Measurements from ENCODE around the gene CNTN5. TPM values are rescaled to one million over a fixed set of nuclear protein-coding genes. Genes with fewer than 3 reads are reported as not detected.

Gene CNTN5
- not detected in 2 replicates for total RNA-seq (2013; cell fraction: nucleolus; rRNA removed)
- total RNA-seq (2014; rRNA removed) = not detected in 2 replicates
- total RNA-seq (2014; rRNA removed; fragmentation: Illumina TruSeq; extraction: Trizol) = not detected in 2 replicates
- total RNA-seq (2021) = not detected in 2 replicates
- polyA plus RNA-seq (2011; ENCODE audit: low read depth) = not detected
- 0.01 TPM in 1 of 2 replicates, not detected in the other for polyA plus RNA-seq (2011; rRNA removed)
- not detected in 2 replicates for polyA plus RNA-seq (2011; cell fraction: cytosol; rRNA removed)
- 0.04 TPM in 1 of 2 replicates, not detected in the other for polyA plus RNA-seq (2011; cell fraction: nucleus; rRNA removed)
- not detected in 2 replicates for polyA plus RNA-seq (2012)
- not detected in 2 replicates for polyA plus RNA-seq (2014; fragmentation: Illumina TruSeq; extraction: Trizol)
- not detected for polyA plus RNA-seq (2014; fragmentation: Nextera tagmentation; extraction: Ambion mirVana)
- polyA plus RNA-seq (2014; rRNA removed) = not detected in 2 replicates
- polyA plus RNA-seq (2016; fragmentation: Nextera tagmentation; extraction: Ambion mirVana) = not detected
- polyA minus RNA-seq (2011; rRNA and poly(A)+ RNA removed) = 0.05 TPM in 1 of 2 replicates, not detected in the other
- not detected in 2 replicates for polyA minus RNA-seq (2011; cell fraction: cytosol; rRNA and poly(A)+ RNA removed)
- polyA minus RNA-seq (2011; cell fraction: nucleus; rRNA and poly(A)+ RNA removed) = 0.12 TPM in 1 of 2 replicates, not detected in the other
- percentile 0 among the genes with signal in this experiment for Bru-seq, nascent RNA
- BruChase-seq, experiment 1, labeled RNA remaining after a 6-hour chase = percentile 1 among the genes with signal in this experiment
- BruChase-seq, experiment 2, labeled RNA remaining after a 2-hour chase = percentile 1 among the genes with signal in this experiment
- long read RNA-seq, experiment 1 = 0 reads
- long read RNA-seq, experiment 2, partial matches to known transcripts = 0 of 4 reads
- long read RNA-seq, experiment 2, other reads (novel, unspliced or antisense) = 4 of 4 reads

GRCh38 chr11:99020352-99021225, at the start of gene CNTN5:
CNTN5 (plus strand) TSS chr11:99020949.
- FAIRE-seq (no peak), ATAC-seq (peak; percentile 57), DNase-seq (ENCODE audit: low read depth, low spot score) (no peak)
- no TSS peak for BruUV-seq (replicated peaks)
- no peaks in the 10 kb centered on the region for H3K79me2 ChIP-seq (ENCODE audit: control insufficient read depth, insufficient read depth, low read length)
- POLR2A ChIA-PET = no interaction called here
- no peak within 1 kb of the TSS for H2AFZ ChIP-seq (ENCODE audit: control insufficient read depth, low read depth, low read length)
- H3K27me3 ChIP-seq (replicated peaks in 1 of 2; ENCODE audit: control insufficient read depth in 2 of 2, insufficient read depth in 2 of 2, low read length in 1 of 2) = no peaks in the 10 kb centered on the region; a peak in 1 of 4 replicates
- CTCF ChIA-PET = no interaction called here
- RAD21 ChIA-PET (ENCODE audit: unreplicated experiment) = no interaction called here
- H3K4me1 ChIP-seq (ENCODE audit: control insufficient read depth, insufficient read depth, low read length) = no peaks in the 10 kb centered on the region
- H3K36me3 ChIP-seq (ENCODE audit: control insufficient read depth in 2 of 2, insufficient read depth in 2 of 2, low read length in 1 of 2) = no peaks in the 10 kb centered on the region
- H3K9ac ChIP-seq (ENCODE audit: control insufficient read depth, insufficient read depth, low read length) = no peak within 1 kb of the TSS
- 15% methylated on average over 38 of the region's 57 CpGs for WGBS (ENCODE audit: insufficient coverage, insufficient replicate concordance, low lambda C conversion rate, missing lambda C conversion rate)
- no peaks in the 10 kb centered on the region for H3K9me3 ChIP-seq (replicated peaks; ENCODE audit: control insufficient read depth, insufficient read depth, low read length)
- intact Hi-C loops (cut with micrococcal nuclease; ENCODE audit: unreplicated experiment) = loop anchor here (10.0 kb wide), 1 partner anchor 714 kb away; no protein-coding TSS in a partner anchor
- in situ Hi-C loops (cut with MboI) = loop anchor here (25.0 kb wide), 1 partner anchor 1408 kb away; no protein-coding TSS in a partner anchor
- H3K4me3 ChIP-seq = no peak within 1 kb of the TSS
- no peaks in the 10 kb centered on the region; the same call in 1 of the 2 replicates for H4K20me1 ChIP-seq (ENCODE audit: control insufficient read depth, insufficient read depth)
- SMC1A ChIA-PET (ENCODE audit: uncharacterized antibody, unreplicated experiment) = no interaction called here
- H3K4me2 ChIP-seq (ENCODE audit: control insufficient read depth, insufficient read depth) = no peak within 1 kb of the TSS
- no peak within 1 kb of the TSS for H3K27ac ChIP-seq (ENCODE audit: control insufficient read depth, insufficient read depth)
- TF ChIP-seq ATF3 (IDR thresholded peaks at IDR 0.05; ENCODE audit: borderline replicate concordance, extremely low read depth, low read depth, low read length) (no peak), HSF1 (IDR thresholded peaks at IDR 0.05; ENCODE audit: low read depth, low read length) (no peak), POU2F2 (IDR thresholded peaks at IDR 0.05; ENCODE audit: borderline replicate concordance, low read depth, low read length) (no peak), NRF1 (conservative IDR thresholded peaks at IDR 0.05; ENCODE audit: low read depth, low read length) (no peak), ZBTB40 (IDR thresholded peaks at IDR 0.05; ENCODE audit: borderline replicate concordance) (no peak), IKZF1 (conservative IDR thresholded peaks at IDR 0.05) (no peak), MEF2B (IDR thresholded peaks at IDR 0.05; ENCODE audit: partially characterized antibody, poor library complexity, severe bottlenecking) (no peak), MYC (IDR thresholded peaks at IDR 0.05; ENCODE audit: insufficient read depth, insufficient read length, insufficient replicate concordance, low read length, severe bottlenecking) (no peak), SMAD1 (IDR thresholded peaks at IDR 0.05; ENCODE audit: low read depth, partially characterized antibody) (no peak), CHD4 (IDR thresholded peaks at IDR 0.05) (no peak), PML (IDR thresholded peaks at IDR 0.05; ENCODE audit: low read length) (no peak), NFIC (IDR thresholded peaks at IDR 0.05; ENCODE audit: low read depth, low read length) (no peak)
